Neural cell (in vitro differentiated cells): ENCODE data around the gene ASB12.

Experiments
- CTCF ChIP-seq: fragments of 450-650 bp; IDR thresholded peaks from 2 replicates; pipeline ENCODE4 v1.5.1; 2014; ENCODE audit warnings: antibody characterized with exemption, mild to moderate bottlenecking, moderate library complexity; ENCODE audit not compliant: poor library complexity, severe bottlenecking
- POLR2AphosphoS5 ChIP-seq: IDR thresholded peaks from 2 replicates; pipeline ENCODE4 v1.6.1; 2012
- REST ChIP-seq: IDR thresholded peaks from 2 replicates; pipeline ENCODE4 v1.6.1; 2012; ENCODE audit warnings: borderline replicate concordance

- no peak for TF ChIP-seq CTCF
- TF ChIP-seq REST, result no peak
- peak; percentile 79 for TF ChIP-seq POLR2AphosphoS5
Observed at GRCh38 chrX:64205441-64205734, 25.0 kb downstream of the ASB12 start, which contains the start of gene AMER1.
